Activated CD8-positive, alpha-beta memory T cell treated with anti-CD3 and anti-CD28 coated beads for 48 hours (primary cell): Measurements from ENCODE around the gene ACOT7.
"Not testable (repeated sequence)": the region's sequence is repeated elsewhere in the genome, so short reads cannot be mapped to it uniquely, and the experiment has no call there.

ENCODE experiments used
- DNase-seq, 3 experiments: peaks; one replicate each; pipeline ENCODE4 v3.0.0-alpha.2; 2020; ENCODE audit warnings: low read depth in 2 of 3, low spot score in 2 of 3

The ACOT7 gene

GRCh38 chr1:6316240-6317097, 77.1 kb downstream of the ACOT7 start:
- DNase-seq: no peak

GRCh38 chr1:6314503-6314902, 79.1 kb downstream of the ACOT7 start:
- DNase-seq: no peak

GRCh38 chr1:6313393-6314200, 80.0 kb downstream of the ACOT7 start:
- no peak for DNase-seq

GRCh38 chr1:6310116-6310848, 83.3 kb downstream of the ACOT7 start:
- no peak for DNase-seq

- no peak for DNase-seq
These were observed 84.0 kb downstream of the ACOT7 start for GRCh38 chr1:6309564-6309963.

- no peak for DNase-seq
These were observed 85.1 kb downstream of the ACOT7 start for GRCh38 chr1:6308449-6308848.

- not testable (repeated sequence) for DNase-seq
These were observed 85.9 kb downstream of the ACOT7 start for GRCh38 chr1:6307682-6308081.

GRCh38 chr1:6307099-6307498, 86.5 kb downstream of the ACOT7 start:
- no peak for DNase-seq

- no peak for DNase-seq
These were observed 90.1 kb downstream of the ACOT7 start for GRCh38 chr1:6303397-6304012.

- DNase-seq: no peak
These were observed 91.0 kb downstream of the ACOT7 start for GRCh38 chr1:6302568-6302967.

- no peak for DNase-seq
These were observed 92.0 kb downstream of the ACOT7 start for GRCh38 chr1:6301526-6301925.

- DNase-seq: no peak
These were observed 93.1 kb downstream of the ACOT7 start for GRCh38 chr1:6300342-6301048.

- DNase-seq: no peak
These were observed 93.9 kb downstream of the ACOT7 start for GRCh38 chr1:6299557-6300165.

GRCh38 chr1:6298940-6299465, 94.6 kb downstream of the ACOT7 start:
- DNase-seq: no peak

- DNase-seq: no peak
These were observed 95.0 kb downstream of the ACOT7 start for GRCh38 chr1:6298530-6298929.

- no peak for DNase-seq
These were observed 97.7 kb downstream of the ACOT7 start for GRCh38 chr1:6295910-6296309.

GRCh38 chr1:6294890-6295556, 98.5 kb downstream of the ACOT7 start:
- no peak for DNase-seq

- no peak for DNase-seq
These were observed 99.3 kb downstream of the ACOT7 start for GRCh38 chr1:6294080-6294889.
